Smooth muscle cell (in vitro differentiated cells): ENCODE data around the gene NRCAM. TPM values are rescaled to one million over a fixed set of nuclear protein-coding genes. Genes with fewer than 3 reads are reported as not detected.

Source experiments
- DNase-seq: peaks from one replicate; lab custom pipeline; 2025; ENCODE audit not compliant: unreplicated experiment; lab: John Stamatoyannopoulos, UW
- H2AFZ ChIP-seq: fragments of 200-600 bp; sonication (generic); 2 replicates; pipeline ENCODE4 v1.6.0; 2016; ENCODE audit warnings: antibody characterized with exemption, low read depth, mild to moderate bottlenecking
- H3F3A ChIP-seq: fragments of 200-600 bp; sonication (generic); 2 replicates; pipeline ENCODE4 v1.6.0; 2017; ENCODE audit warnings: antibody characterized with exemption, low read depth
- H3K27ac ChIP-seq: fragments of 200-600 bp; sonication (generic); 2 replicates; pipeline ENCODE4 v1.5.1; 2016; ENCODE audit warnings: low read depth, mild to moderate bottlenecking
- H3K27me3 ChIP-seq: fragments of 200-600 bp; sonication (generic); 2 replicates; pipeline ENCODE4 v1.6.1; 2016; ENCODE audit warnings: low read depth, mild to moderate bottlenecking
- H3K36me3 ChIP-seq: fragments of 200-600 bp; sonication (generic); 2 replicates; pipeline ENCODE4 v1.5.1; 2016; ENCODE audit warnings: low read depth
- H3K4me1 ChIP-seq: fragments of 200-600 bp; sonication (generic); 2 replicates; pipeline ENCODE4 v1.5.1; 2016; ENCODE audit warnings: low read depth
- H3K4me2 ChIP-seq: fragments of 200-600 bp; sonication (generic); 2 replicates; pipeline ENCODE4 v1.6.0; 2016; ENCODE audit warnings: mild to moderate bottlenecking
- H3K4me3 ChIP-seq: fragments of 200-600 bp; sonication (generic); 2 replicates; pipeline ENCODE4 v1.5.1; 2016; ENCODE audit warnings: mild to moderate bottlenecking
- H3K79me2 ChIP-seq: fragments of 200-600 bp; sonication (generic); 2 replicates; pipeline ENCODE4 v1.6.0; 2016; ENCODE audit warnings: low read depth, mild to moderate bottlenecking
- H3K9ac ChIP-seq: fragments of 200-600 bp; sonication (generic); 2 replicates; pipeline ENCODE4 v1.6.0; 2016; ENCODE audit warnings: low read depth
- H3K9me3 ChIP-seq: fragments of 200-600 bp; sonication (generic); replicated peaks from 2 replicates; pipeline ENCODE4 v1.5.1; 2016; ENCODE audit warnings: low read depth
- H4K20me1 ChIP-seq: fragments of 200-600 bp; sonication (generic); 2 replicates; pipeline ENCODE4 v1.6.0; 2016; ENCODE audit warnings: low read depth
- CTCF ChIP-seq: fragments of 200-600 bp; sonication (generic); IDR thresholded peaks from 2 replicates; pipeline ENCODE4 v1.5.1; 2017; ENCODE audit warnings: borderline replicate concordance, mild to moderate bottlenecking, antibody characterized with exemption; ENCODE audit not compliant: insufficient read depth, poor library complexity, severe bottlenecking
- WGBS: methylation state at CpG from one replicate; pipeline ENCODE4 v1.1.7; 2016; ENCODE audit warnings: low lambda C conversion rate; 5-methylcytosine and 5-hydroxymethylcytosine counted together
- polyA plus RNA-seq: library from polyadenylated mRNA; unstranded; fragments of >200 nt; fragmentation: Nextera tagmentation; extraction: Ambion mirVana; gene quantifications from 2 replicates; pipeline ENCODE4 v1.2.1, GENCODE V29; 2016
- total RNA-seq: library from RNA; depleted of rRNA; stranded (reverse); fragments of >200 nt; gene quantifications from 2 replicates; pipeline ENCODE4 v1.2.3, GENCODE V29; 2014

The NRCAM gene
- total and polyA plus RNA-seq, 2 experiments from 2014 or later = 0.49 TPM; not detected in 1

DNA sequence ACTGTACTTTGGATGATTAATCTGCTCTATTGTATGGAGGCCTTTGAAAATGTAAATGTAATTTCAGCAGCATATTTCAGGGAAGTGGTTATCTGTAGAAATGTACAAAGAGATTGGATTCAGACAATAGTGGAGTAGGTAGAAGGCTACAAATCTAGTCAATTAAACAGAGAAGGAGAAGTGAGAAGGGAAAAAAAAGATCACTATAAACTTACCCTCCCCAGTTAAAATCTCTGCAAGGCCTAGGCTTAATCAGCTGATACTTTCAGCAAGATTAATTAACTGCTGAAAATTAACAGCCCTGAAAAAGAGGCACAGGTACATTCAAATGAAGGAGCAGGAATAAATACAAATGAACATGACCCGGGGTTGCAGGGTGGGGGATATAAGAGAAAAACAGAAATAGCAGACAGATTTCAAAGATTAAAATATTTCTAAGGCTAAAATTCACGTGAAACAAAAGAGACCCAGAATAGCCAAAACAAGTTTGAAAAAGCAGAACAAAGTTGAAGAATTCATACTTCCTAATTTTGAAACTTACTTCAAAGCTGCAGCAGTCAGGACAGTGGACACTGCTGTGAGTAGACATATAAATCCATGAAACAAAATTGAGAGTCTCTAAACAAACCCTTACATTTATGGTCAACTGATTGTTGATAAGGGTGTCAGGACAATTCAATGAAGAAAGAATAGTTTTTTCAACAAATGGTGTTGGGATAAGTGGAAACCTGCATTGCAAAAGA is 96.0 kb downstream of the NRCAM start:
- Histone ChIP-seq H3K4me3 (no peak overlapping the region), H3K79me2 (no peaks in the 10 kb centered on the region), H3K36me3 (no peaks in the 10 kb centered on the region), H3K27ac (no peak overlapping the region), H3K27me3 (no peaks in the 10 kb centered on the region), H4K20me1 (no peaks in the 10 kb centered on the region), H3K9me3 (no peaks in the 10 kb centered on the region), H3K4me1 (no peaks in the 10 kb centered on the region), H3K4me2 (no peak overlapping the region), H2AFZ (no peak overlapping the region), H3K9ac (no peak overlapping the region), H3F3A (no peaks in the 10 kb centered on the region)
- DNase-seq = no peak
- 83% methylated on average over 2 of the region's 2 CpGs for WGBS
- no peak for TF ChIP-seq CTCF

DNA sequence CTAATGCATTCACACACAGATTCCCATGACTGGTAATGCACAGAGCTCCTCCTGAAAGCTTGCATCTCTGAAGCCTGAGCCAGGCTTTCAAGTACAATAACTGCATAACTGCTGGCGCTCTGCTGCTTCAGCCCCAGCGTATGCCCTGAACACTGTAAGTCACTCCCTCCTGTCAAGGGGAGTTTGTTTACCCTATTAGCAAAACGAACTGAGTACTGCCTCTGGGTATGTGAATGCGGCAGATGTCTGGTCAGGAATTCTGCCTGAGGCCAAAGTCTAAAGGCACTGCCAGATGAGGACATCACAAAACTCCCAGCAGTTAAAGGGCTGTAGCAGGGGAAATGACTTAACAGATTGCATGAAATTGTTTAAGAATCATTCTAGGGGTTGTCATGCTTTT is 97.7 kb downstream of the NRCAM start:
- no peaks in the 10 kb centered on the region for H3K9me3 ChIP-seq
- no peaks in the 10 kb centered on the region for H3K4me1 ChIP-seq
- no peaks in the 10 kb centered on the region for H3F3A ChIP-seq
- no peak overlapping the region for H3K9ac ChIP-seq
- no peak for DNase-seq
- no peak overlapping the region for H3K4me3 ChIP-seq
- no peak for TF ChIP-seq CTCF
- H3K79me2 ChIP-seq = no peaks in the 10 kb centered on the region
- H4K20me1 ChIP-seq = no peaks in the 10 kb centered on the region
- H3K36me3 ChIP-seq = no peaks in the 10 kb centered on the region
- no peak overlapping the region for H3K27ac ChIP-seq
- no peak overlapping the region for H2AFZ ChIP-seq
- H3K27me3 ChIP-seq = no peaks in the 10 kb centered on the region
- no peak overlapping the region for H3K4me2 ChIP-seq
- WGBS = 17% methylated on average over 4 of the region's 4 CpGs

DNA sequence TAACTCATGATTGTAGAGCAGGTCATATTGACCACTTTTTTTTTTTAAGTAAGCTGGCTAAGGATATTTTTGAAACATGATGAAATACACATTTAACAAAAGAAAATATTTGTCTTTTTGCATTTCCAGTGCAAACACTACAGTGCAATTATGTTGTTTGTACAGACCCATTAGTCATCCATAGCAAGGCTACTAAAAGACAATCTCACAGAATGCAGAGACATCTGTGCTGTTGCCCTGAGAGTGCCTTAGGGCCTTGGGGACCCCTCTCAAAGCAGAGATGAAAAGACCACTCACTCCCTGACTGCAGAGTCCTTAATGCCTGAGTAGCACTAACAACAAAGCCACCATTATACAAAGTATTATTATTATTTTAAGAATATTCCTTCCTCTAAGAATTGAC is 104.5 kb downstream of the NRCAM start:
- Histone ChIP-seq H3K27me3 (no peaks in the 10 kb centered on the region), H3K36me3 (no peaks in the 10 kb centered on the region), H3K4me2 (no peak overlapping the region), H3K9ac (no peak overlapping the region), H2AFZ (no peak overlapping the region), H3K9me3 (no peaks in the 10 kb centered on the region), H4K20me1 (no peaks in the 10 kb centered on the region), H3K4me1 (no peaks in the 10 kb centered on the region), H3K4me3 (no peak overlapping the region), H3K79me2 (no peaks in the 10 kb centered on the region), H3F3A (no peaks in the 10 kb centered on the region), H3K27ac (no peak overlapping the region)
- TF ChIP-seq CTCF = no peak
- no peak for DNase-seq

DNA sequence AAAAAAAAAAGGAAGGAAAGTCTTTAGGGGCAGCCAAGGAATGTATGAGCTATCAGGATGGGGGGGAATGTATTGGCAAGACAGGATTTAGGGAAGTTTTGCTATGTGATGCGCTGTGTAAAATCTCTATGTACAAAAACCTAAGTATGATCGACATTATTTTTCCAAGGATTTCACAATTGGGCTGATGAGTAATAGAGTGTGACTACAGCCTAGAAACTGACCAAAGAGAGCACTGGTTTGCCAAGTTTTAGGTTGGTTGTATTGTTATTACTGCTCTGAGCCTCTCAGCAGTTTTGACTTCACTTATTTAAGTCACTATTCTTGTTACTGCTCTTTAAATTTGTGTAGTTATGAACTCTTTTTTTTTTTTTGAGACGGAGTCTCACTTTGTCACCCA is 107.3 kb downstream of the NRCAM start:
- no peak for TF ChIP-seq CTCF
- Histone ChIP-seq H3F3A (no peaks in the 10 kb centered on the region), H3K4me3 (no peak overlapping the region), H3K9me3 (no peaks in the 10 kb centered on the region), H3K27me3 (no peaks in the 10 kb centered on the region), H3K36me3 (no peaks in the 10 kb centered on the region), H3K79me2 (no peaks in the 10 kb centered on the region), H3K4me2 (no peak overlapping the region), H3K9ac (no peak overlapping the region), H2AFZ (no peak overlapping the region), H4K20me1 (no peaks in the 10 kb centered on the region), H3K27ac (no peak overlapping the region), H3K4me1 (peaks cover 8% of the 10 kb centered on the region)
- WGBS = 82% methylated on average over 3 of the region's 3 CpGs
- no peak for DNase-seq
